Right renal pelvis (tissue), 4 donors: Measurements from ENCODE around the gene RNF2. TPM values are rescaled to one million over a fixed set of nuclear protein-coding genes. Genes with fewer than 3 reads are reported as not detected.
A peak's percentile ranks its signal among the peaks of the same experiment; 100 is the strongest.
"Not testable (repeated sequence)": the region's sequence is repeated elsewhere in the genome, so short reads cannot be mapped to it uniquely, and the experiment has no call there.

Experiments used
- DNase-seq, 4 donors: peaks; one replicate each; pipeline ENCODE4 v3.0.0-alpha.2; 2013; ENCODE audit warnings: low read depth in 4 of 4, low spot score in 3 of 4, missing footprints in 1 of 4
- polyA plus RNA-seq, 4 donors: library from polyadenylated mRNA; unstranded; fragments of 120-200 nt; gene quantifications; one replicate each; pipeline ENCODE4 v1.2.1, GENCODE V29; 2013; ENCODE audit not compliant: insufficient read length in 4 of 4

Gene RNF2
- polyA plus RNA-seq = 10 to 100 TPM; 49.7 to 63.7 (median 61.5) TPM

GRCh38 chr1:185044981-185045813 lies at the start of gene RNF2:
Gene RNF2, plus strand, starts transcription at chr1:185045558. Its CDS starts 41,996 bp downstream, at chr1:185087554.
- peak; percentile 63 to 75 (median 64) for DNase-seq

- not testable (repeated sequence) for DNase-seq
These were observed 45.4 kb upstream of the RNF2 start for GRCh38 chr1:184999974-185000373.

GRCh38 chr1:185001312-185001880 lies 44.0 kb upstream of the RNF2 start:
- DNase-seq = not testable (repeated sequence)

DNA sequence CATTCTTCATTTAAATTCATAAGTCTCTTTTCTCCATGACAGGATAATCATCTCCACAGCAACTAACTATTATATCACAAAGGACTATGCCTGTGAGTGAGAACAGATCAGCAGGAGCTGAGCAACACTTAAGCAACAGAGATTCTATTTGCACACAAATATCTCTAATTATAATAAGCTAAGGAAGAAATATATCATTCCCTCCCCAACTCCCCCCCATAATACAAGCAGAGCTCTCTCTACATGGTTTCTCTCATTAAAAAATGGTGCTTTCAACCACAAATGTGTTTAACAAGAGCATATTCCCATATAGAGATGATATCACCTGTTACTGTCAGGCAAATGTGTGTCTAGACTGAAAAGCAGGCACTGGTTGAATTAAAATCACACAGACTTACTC lies 36.5 kb upstream of the RNF2 start:
- DNase-seq = no peak

GRCh38 chr1:185010361-185010760 lies 35.0 kb upstream of the RNF2 start:
- DNase-seq = no peak

DNA sequence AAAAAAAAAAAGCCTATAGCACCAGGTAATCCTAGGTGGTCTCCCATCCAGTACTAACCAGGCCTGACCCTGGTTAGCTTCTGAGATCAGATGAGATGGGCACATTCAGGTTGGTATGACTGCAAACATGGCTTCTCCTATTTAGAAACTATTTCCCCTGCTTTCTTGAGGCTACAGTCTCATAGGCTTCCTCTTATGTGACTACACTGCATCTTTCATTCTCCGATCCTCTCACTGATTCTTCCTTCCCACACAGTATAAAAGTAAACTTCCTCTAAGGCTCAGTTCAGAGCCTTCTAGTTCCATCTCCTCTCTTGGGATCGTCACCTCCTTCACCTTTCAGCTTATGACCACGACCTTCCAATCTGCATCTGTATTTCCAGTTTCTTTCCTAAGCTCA lies 30.4 kb upstream of the RNF2 start:
- DNase-seq = no peak

- DNase-seq = no peak
These were observed 29.7 kb upstream of the RNF2 start for GRCh38 chr1:185015631-185016030.

DNA sequence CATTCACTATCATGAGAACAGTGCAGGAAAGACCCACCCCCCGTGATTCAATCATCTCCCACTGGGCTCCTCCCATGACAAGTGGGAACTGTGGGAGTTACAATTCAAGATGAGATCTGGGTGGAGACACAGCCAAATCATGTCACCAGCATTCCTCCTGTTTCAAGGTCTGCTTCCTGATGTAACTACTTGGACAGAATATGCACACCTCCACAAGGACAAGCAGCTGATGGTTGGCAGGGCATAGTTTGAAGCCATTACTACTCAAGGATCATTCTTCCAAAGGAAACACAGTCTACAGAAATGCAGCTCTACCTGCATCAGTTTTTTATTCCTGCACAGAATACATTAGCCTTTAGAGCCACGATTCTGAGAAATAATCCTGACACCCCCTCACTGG lies 28.5 kb upstream of the RNF2 start:
- no peak for DNase-seq

GRCh38 chr1:185017338-185017737 lies 28.0 kb upstream of the RNF2 start:
- DNase-seq = no peak

DNA sequence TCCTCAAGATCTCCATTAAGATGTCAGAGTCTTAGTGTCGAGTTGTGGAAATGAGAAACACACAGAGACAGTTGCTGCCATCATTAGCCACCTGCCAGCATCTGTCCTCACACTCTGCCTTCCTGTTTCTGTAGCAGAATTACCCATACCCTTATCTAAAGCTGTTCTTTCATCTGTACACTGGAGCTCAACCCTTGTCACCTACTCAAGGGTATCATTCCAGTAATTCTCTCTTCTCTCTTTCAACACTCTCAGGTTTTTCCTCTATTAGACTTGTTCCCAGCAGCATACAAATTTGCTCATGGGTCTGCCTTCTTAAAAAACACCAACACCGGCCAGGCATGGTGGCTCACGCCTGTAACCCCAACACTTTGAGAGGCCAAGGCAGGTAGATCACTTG lies 27.4 kb upstream of the RNF2 start:
- no peak for DNase-seq

DNA sequence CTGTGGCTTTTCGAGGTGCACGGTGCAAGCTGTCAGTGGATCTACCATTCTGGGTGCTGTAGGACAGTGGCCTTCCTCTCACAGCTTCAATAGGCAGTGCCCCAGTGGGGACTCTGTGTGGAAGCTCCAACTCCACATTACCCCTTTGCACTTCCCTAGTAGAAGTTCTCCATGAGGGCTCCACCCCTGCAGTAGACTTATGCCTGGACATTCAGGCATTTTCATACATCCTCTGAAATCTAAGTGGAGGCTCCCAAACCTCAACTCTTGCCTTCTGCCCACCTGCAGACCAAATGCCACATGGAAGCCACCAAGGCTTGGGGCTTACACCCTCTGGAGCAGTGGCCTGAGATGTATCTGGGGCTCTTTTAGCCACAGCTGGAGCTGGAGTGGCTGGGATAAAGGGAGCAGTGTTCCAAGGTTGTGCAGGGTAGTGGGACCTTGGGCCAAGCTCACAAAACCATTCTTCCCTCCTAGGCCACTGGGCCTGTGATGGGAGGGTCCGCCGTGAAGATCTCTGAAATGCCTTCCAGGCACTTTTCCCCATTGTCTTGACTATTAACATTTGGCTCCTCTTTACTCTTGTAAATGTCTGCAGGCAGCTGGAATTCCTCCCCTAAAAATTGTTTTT lies 18.0 kb upstream of the RNF2 start:
- DNase-seq = no peak

DNA sequence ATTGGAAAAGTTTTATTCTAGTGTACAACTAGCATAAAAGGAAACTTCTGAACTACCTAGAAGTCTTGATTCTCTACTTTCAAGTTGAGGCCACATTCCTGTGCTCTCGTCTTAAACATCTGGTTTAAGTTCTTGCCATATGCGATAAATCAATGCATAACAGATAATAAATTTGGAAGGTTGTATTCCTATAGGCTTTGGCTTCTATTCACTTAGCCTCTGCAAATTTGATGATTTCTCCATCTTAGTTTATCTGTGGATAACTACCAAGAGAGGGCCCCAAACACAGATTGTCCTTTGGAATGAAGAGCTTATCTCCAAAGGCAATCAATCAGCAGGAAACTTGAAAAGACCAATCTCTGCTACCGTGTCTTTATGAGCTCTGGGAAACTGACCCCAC lies 11.7 kb upstream of the RNF2 start:
- no peak for DNase-seq

GRCh38 chr1:185035258-185035657 lies 10.1 kb upstream of the RNF2 start:
- no peak for DNase-seq

GRCh38 chr1:185038813-185039376 lies 6.5 kb upstream of the RNF2 start:
- DNase-seq = no peak

DNA sequence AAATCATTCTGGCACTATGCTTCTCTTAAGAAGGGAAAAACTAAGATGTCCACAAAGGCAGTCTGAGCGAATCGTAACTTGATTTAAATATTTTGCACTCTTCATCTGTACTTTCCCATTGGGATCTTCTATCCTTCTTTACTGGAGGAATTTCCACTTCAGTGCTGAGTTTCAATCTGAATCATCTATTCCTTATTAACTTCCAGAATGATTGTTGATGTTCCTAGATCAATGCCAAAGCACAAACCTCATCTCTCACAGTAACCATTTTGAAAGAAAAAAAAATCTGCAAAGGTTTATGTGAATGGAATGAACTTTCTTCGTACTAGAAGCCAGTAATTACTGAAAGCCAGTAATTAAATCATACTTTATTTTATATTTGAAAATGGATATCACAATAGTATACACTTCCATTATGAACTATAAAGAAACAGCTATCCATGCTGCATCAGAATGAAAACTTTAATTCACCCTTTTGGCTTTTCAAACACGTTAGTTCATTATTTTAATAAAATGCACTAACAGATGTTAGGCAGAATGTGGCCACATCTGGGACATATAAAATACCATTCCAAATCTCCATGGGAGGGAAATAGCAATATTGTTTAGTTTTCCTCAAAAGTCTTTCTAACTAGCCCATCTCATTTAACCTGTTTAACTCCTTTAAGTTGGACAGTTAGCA lies 5.5 kb upstream of the RNF2 start:
- no peak for DNase-seq

DNA sequence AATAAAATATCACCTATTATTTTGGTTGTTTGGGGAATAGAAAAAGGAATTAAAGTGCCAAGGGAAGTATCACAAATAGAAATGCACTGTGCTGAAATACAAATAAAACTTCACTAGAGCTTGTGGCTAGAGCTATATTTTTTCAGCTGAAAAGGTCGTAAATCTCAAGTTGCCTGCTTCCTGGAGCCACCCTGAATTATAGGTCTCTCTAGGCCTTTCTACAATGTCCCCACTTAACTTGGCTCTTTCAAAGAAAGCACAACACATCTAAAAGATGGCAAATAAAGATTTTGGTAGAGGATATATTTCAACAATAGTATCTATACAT lies 5.0 kb upstream of the RNF2 start:
- no peak for DNase-seq

DNA sequence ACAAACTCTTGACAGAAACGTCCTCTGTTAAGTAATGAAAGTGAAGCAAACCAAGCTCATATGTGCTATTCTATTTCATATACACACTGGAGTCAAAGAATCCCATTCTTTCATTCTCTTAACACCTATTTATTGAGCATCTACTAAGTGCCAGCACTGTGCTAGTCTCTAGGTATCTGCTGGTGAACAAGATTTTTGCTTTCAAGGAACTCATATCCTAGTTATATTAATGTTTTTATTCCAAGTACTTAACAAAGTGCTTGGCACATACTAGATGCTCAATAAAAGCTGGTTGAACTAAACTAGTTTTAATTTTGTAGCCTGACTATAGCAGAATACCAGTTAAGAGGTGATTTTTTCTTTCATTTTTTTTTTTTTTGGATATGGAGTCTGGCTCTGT lies 3.6 kb upstream of the RNF2 start:
- DNase-seq = no peak

- DNase-seq = no peak
These were observed 2.6 kb upstream of the RNF2 start for GRCh38 chr1:185042737-185043136.

DNA sequence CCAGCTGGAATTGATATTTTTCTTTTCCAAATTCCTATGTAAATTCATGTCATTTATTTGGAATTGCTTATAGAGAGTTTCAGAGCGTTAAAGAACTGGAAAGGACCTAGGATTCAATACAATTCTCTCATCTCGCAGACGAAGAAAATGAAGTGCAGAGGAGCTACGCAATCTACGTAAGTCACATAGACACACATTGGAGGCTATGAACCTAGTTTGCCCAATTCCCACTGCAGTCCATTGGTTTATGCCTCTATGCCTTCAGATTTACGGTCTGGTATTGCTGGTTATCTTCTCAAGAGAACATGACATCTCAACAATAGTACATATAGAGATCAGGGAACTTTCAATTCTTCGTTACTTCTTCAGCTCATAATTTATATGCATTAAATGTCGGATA lies 971 bp upstream of the RNF2 start:
- no peak for DNase-seq

DNA sequence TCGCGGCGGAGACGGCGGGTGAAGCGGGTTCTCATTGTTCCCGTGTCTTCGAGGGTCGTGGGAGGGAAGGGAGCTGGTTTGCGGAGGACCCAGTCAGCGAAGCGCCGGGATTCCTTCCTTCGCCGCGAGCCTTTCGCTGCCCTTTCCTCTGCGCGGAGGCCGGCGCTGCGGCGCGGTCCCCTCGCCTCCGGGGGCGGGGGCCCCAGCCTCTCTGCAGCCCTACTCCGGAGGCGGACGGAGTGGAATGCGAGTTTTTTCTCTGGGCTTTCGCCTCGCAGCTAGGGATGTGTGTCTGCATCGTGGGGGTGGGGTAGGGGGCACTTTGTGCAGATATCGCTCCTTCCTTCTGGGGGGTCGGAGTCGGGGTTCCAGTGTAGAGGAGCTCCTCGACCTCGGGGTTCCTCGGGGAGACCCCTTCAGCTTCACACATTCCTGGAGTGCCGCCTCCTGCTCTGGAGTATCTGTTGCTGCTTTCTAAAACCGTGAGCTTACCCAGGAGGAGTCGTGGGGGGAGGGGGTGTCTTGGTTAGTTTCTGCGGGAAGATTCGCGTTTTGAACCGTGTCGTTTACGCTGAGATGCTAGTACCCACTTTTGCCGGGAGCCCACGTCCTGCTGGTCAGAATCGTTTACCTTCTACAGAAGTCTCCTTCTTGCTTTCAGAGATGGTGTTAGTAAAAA lies 595 bp downstream of the RNF2 start:
- DNase-seq = peak; percentile 32 to 47 (median 35)
